HepG2 (cell line): ENCODE data around the gene CDK2AP2. TPM values are rescaled to one million over a fixed set of nuclear protein-coding genes. Genes with fewer than 3 reads are reported as not detected.

ENCODE experiments used
- ATF7-NPFF ChIP-seq: sonication (generic); formaldehyde crosslinking; IDR thresholded peaks from 2 replicates; pipeline ENCODE4 v1.8.1; 2023; ENCODE audit warnings: mild to moderate bottlenecking, low read depth, missing genetic modification reagents, moderate library complexity
- CBX1 ChIP-seq: IDR thresholded peaks from one replicate; pipeline ENCODE4 v1.6.1; 2016; ENCODE audit warnings: antibody characterized with exemption, low read depth
- GATA4 ChIP-seq: sonication (generic); IDR thresholded peaks from 2 replicates; pipeline ENCODE4 v1.6.1; 2016; ENCODE audit warnings: antibody characterized with exemption, low read depth, borderline replicate concordance
- HMG20A ChIP-seq: IDR thresholded peaks from 2 replicates; pipeline ENCODE4 v1.6.1; 2016; ENCODE audit warnings: borderline replicate concordance
- IKZF4 ChIP-seq: sonication (generic); formaldehyde crosslinking; IDR thresholded peaks from 2 replicates; pipeline ENCODE4 v1.5.1; 2020; ENCODE audit warnings: borderline replicate concordance, mild to moderate bottlenecking, low read depth, missing genetic modification reagents; ENCODE audit errors: not compliant biosample characterization
- KDM4B ChIP-seq: sonication (generic); formaldehyde crosslinking; IDR thresholded peaks from 2 replicates; pipeline ENCODE4 v1.4.0; 2020; ENCODE audit warnings: missing genetic modification reagents
- KMT2A ChIP-seq: sonication (generic); formaldehyde crosslinking; IDR thresholded peaks from 2 replicates; pipeline ENCODE4 v1.4.0; 2020; ENCODE audit warnings: missing genetic modification reagents
- MAFG ChIP-seq: sonication (generic); formaldehyde crosslinking; IDR thresholded peaks from 2 replicates; pipeline ENCODE4 v1.5.1; 2020; ENCODE audit warnings: mild to moderate bottlenecking, missing genetic modification reagents
- NFYC ChIP-seq: IDR thresholded peaks from 2 replicates; pipeline ENCODE4 v1.6.1; 2016; ENCODE audit warnings: missing genetic modification reagents, missing compliant biosample characterization
- RBFOX2 ChIP-seq: fragments of 200-400 bp; formaldehyde crosslinking; IDR thresholded peaks from 2 replicates; pipeline ENCODE4 v1.6.1; 2017; ENCODE audit warnings: low read depth, mild to moderate bottlenecking, low read length
- SALL2 ChIP-seq: sonication (generic); formaldehyde crosslinking; IDR thresholded peaks from 2 replicates; pipeline ENCODE4 v1.8.1; 2023; ENCODE audit warnings: mild to moderate bottlenecking, missing genetic modification reagents, inconsistent platforms
- SAP130 ChIP-seq: IDR thresholded peaks from 2 replicates; pipeline ENCODE4 v1.6.1; 2016; ENCODE audit warnings: low read depth
- polyA plus RNA-seq, 8 experiments: library from polyadenylated mRNA; depleted of rRNA in 3 of 8; stranded (reverse) in 7 of 8; unstranded in 1 of 8; fragments of >200 nt; fragmentation: Illumina TruSeq in 4 of 8; extraction: Trizol in 4 of 8; gene quantifications; 2 replicates each; pipeline versions ENCODE4 v1.2.1 to v1.2.3, GENCODE V29; 2011 to 2016; ENCODE audit warnings: low read depth in 4 of 8, missing spikeins in 1 of 8, mixed read lengths in 1 of 8; ENCODE audit not compliant: insufficient read depth in 1 of 8
- total RNA-seq, 5 experiments: library from RNA; depleted of rRNA; stranded (reverse); fragments of >200 nt; fragmentation: Illumina TruSeq; extraction: Trizol; gene quantifications; 2 replicates each; pipeline ENCODE4 v1.2.3, GENCODE V29; 2016; ENCODE audit warnings: low read depth in 1 of 5
- TF ChIP-seq, protein P1 (sequence below): sonication (generic); formaldehyde crosslinking; IDR thresholded peaks from 2 replicates; pipeline ENCODE4 v1.4.0; 2020; ENCODE audit warnings: missing genetic modification reagents, mild to moderate bottlenecking, borderline replicate concordance
- TF ChIP-seq, protein P2 (sequence below): sonication (generic); formaldehyde crosslinking; IDR thresholded peaks from 2 replicates; pipeline ENCODE4 v1.4.0; 2020; ENCODE audit warnings: missing genetic modification reagents, mild to moderate bottlenecking, borderline replicate concordance
- TF ChIP-seq, protein P3 (sequence below): sonication (generic); formaldehyde crosslinking; IDR thresholded peaks from 2 replicates; pipeline ENCODE4 v1.5.0; 2020; ENCODE audit warnings: mild to moderate bottlenecking, missing genetic modification reagents

The CDK2AP2 gene
- total and polyA plus RNA-seq, 2 of the 13 experiments (the other 11 are each of a cell fraction or from before 2014, with no cell fraction given) = 15.0 to 23.2 TPM

DNA sequence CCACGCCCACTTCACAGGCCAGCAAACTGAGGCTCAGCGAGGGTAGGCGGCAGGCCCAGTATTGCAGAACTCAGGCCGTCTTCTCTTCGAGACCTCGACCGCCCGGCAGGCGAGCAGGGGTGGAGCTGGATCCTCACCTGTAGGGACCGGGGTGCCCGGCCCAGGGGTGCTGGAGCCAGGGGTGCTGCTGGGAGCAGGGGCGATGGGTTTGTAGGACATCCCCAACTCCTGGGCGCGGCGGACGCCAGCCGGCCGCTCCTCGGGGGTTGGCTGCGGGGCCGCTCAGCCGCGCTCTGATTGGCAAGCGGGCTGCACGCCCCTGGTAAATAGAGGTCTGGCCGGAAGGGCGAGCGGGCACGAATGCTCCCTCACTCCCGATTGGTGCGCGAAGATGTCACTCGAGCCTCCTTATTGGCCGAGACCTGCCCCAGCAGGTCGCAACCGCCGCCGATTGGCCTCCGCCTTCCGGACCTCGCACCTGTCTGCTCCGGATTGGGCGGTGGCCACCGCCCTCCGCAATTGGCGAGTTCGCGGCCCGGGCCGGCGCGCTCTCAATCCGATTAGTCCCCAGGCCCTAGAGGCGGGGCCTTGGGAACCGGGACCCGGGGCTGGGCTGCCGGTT is at the start of gene CDK2AP2 (continued):
- TF ChIP-seq MAFG (CRISPR knock-in tag) (no peak), GATA4 (peak; percentile 48; the same call in 1 of the 2 replicates), KMT2A (CRISPR knock-in tag) (no peak), ATF7-NPFF (CRISPR knock-in tag) (0 out of 2 replicates have a peak, but pooled peaks have one; percentile 16), KDM4B (CRISPR knock-in tag) (no peak), RBFOX2 (peak; percentile 86), SALL2 (CRISPR knock-in tag) (peak; percentile 23; the same call in 1 of the 2 replicates), IKZF4 (CRISPR knock-in tag) (no peak), SAP130 (CRISPR knock-in tag) (peak; percentile 49), NFYC (peak; percentile 96), HMG20A (CRISPR knock-in tag) (no peak), CBX1 (peak; percentile 72)
- TF ChIP-seq, protein P1, sequence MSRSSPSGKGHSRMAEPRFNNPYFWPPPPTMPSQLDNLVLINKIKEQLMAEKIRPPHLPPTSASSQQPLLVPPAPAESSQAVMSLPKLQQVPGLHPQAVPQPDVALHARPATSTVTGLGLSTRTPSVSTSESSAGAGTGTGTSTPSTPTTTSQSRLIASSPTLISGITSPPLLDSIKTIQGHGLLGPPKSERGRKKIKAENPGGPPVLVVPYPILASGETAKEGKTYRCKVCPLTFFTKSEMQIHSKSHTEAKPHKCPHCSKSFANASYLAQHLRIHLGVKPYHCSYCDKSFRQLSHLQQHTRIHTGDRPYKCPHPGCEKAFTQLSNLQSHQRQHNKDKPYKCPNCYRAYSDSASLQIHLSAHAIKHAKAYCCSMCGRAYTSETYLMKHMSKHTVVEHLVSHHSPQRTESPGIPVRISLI = 0 out of 2 replicates have a peak, but pooled peaks have one; percentile 26
- TF ChIP-seq, protein P2, sequence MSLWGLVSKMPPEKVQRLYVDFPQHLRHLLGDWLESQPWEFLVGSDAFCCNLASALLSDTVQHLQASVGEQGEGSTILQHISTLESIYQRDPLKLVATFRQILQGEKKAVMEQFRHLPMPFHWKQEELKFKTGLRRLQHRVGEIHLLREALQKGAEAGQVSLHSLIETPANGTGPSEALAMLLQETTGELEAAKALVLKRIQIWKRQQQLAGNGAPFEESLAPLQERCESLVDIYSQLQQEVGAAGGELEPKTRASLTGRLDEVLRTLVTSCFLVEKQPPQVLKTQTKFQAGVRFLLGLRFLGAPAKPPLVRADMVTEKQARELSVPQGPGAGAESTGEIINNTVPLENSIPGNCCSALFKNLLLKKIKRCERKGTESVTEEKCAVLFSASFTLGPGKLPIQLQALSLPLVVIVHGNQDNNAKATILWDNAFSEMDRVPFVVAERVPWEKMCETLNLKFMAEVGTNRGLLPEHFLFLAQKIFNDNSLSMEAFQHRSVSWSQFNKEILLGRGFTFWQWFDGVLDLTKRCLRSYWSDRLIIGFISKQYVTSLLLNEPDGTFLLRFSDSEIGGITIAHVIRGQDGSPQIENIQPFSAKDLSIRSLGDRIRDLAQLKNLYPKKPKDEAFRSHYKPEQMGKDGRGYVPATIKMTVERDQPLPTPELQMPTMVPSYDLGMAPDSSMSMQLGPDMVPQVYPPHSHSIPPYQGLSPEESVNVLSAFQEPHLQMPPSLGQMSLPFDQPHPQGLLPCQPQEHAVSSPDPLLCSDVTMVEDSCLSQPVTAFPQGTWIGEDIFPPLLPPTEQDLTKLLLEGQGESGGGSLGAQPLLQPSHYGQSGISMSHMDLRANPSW (CRISPR knock-in tag) = no peak; the same call in 1 of the 2 replicates
- TF ChIP-seq, protein P3, sequence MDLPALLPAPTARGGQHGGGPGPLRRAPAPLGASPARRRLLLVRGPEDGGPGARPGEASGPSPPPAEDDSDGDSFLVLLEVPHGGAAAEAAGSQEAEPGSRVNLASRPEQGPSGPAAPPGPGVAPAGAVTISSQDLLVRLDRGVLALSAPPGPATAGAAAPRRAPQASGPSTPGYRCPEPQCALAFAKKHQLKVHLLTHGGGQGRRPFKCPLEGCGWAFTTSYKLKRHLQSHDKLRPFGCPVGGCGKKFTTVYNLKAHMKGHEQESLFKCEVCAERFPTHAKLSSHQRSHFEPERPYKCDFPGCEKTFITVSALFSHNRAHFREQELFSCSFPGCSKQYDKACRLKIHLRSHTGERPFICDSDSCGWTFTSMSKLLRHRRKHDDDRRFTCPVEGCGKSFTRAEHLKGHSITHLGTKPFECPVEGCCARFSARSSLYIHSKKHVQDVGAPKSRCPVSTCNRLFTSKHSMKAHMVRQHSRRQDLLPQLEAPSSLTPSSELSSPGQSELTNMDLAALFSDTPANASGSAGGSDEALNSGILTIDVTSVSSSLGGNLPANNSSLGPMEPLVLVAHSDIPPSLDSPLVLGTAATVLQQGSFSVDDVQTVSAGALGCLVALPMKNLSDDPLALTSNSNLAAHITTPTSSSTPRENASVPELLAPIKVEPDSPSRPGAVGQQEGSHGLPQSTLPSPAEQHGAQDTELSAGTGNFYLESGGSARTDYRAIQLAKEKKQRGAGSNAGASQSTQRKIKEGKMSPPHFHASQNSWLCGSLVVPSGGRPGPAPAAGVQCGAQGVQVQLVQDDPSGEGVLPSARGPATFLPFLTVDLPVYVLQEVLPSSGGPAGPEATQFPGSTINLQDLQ (CRISPR knock-in tag) = no peak
